HCT116 (cell line): ENCODE measurements around the gene PTPN23. TPM values are rescaled to one million over a fixed set of nuclear protein-coding genes. Genes with fewer than 3 reads are reported as not detected.

ENCODE experiments used
- ATAC-seq: fragments of 200-7000 bp; cut with Tn5 transposase; 2 replicates; pipeline ENCODE4 v1.9.1; 2020; ENCODE audit warnings: mild to moderate bottlenecking, moderate library complexity
- BruUV-seq: library from RNA; stranded (reverse); fragments of 400-500 nt; replicated peaks from 2 replicates; lab custom pipeline; 2021; lab: Mats Ljungman, UMichigan
- CTCF ChIA-PET: fragments of 300-600 bp; sonication (Branson Sonifier 250); formaldehyde crosslinking; loops from one replicate; lab custom pipeline; 2021; ENCODE audit warnings: antibody characterized with exemption; lab: Charles Lee
- POLR2A ChIA-PET: fragments of 300-600, 350-600 bp; sonication (Branson Sonifier 250); formaldehyde crosslinking; loops from one replicate; lab custom pipeline; 2021; ENCODE audit warnings: antibody characterized with exemption; lab: Charles Lee
- RAD21 ChIA-PET, 2 experiments: fragments of 300-600 bp; sonication (Branson Sonifier 250); formaldehyde crosslinking; loops; one replicate each; lab custom pipeline; 2023; ENCODE audit warnings: low total read pairs in 2 of 2; ENCODE audit not compliant: uncharacterized antibody in 2 of 2, unreplicated experiment in 2 of 2, low non-redundant PET in 1 of 2; lab: Charles Lee
- DNase-seq: peaks from one replicate; pipeline ENCODE4 v3.0.0-alpha.2; 2010; ENCODE audit warnings: low read depth, low spot score
- H2AFZ ChIP-seq: fragments of 200-600 bp; shearing (Covaris generic), sonication (generic); 2 replicates; pipeline ENCODE4 v1.6.1; 2017; ENCODE audit warnings: low read depth, mixed run types, mixed read lengths, antibody characterized with exemption, low read length; ENCODE audit not compliant: poor library complexity, severe bottlenecking
- H3K27ac ChIP-seq: 2 replicates; pipeline ENCODE4 v1.5.1; 2012; ENCODE audit warnings: low read depth, low read length
- H3K27me3 ChIP-seq: fragments of 200-600 bp; sonication (generic); 2 replicates; pipeline ENCODE4 v1.6.1; 2016; ENCODE audit warnings: mixed run types, low read length, mixed read lengths; ENCODE audit not compliant: insufficient read depth
- H3K36me3 ChIP-seq, 2 experiments: fragments of 200-500 bp in 1 of 2; fragments of 200-600 bp in 1 of 2; sonication (Bioruptor generic) in 1 of 2; sonication (generic) in 1 of 2; 2 replicates each; pipeline versions ENCODE4 v1.5.1 to v1.6.1; 2014 to 2016; ENCODE audit warnings: low read length in 2 of 2, inconsistent platforms in 1 of 2, mixed read lengths in 1 of 2, mixed run types in 1 of 2; ENCODE audit not compliant: insufficient read depth in 2 of 2, control insufficient read depth in 1 of 2
- H3K4me1 ChIP-seq, 2 experiments: fragments of 200-600 bp in 1 of 2; sonication (generic) in 1 of 2; 2 replicates each; pipeline versions ENCODE4 v1.5.1 to v1.6.1; 2012 to 2017; ENCODE audit warnings: low read length in 2 of 2, inconsistent platforms in 1 of 2, mild to moderate bottlenecking in 1 of 2, mixed read lengths in 1 of 2, mixed run types in 1 of 2, moderate library complexity in 1 of 2; ENCODE audit not compliant: insufficient read depth in 2 of 2, control insufficient read depth in 1 of 2
- H3K4me2 ChIP-seq: fragments of 200-600 bp; sonication (generic); 2 replicates; pipeline ENCODE4 v1.6.1; 2017; ENCODE audit warnings: mixed run types, low read length, mixed read lengths
- H3K4me3 ChIP-seq, 2 experiments: fragments of 200-600 bp in 1 of 2; sonication (generic) in 1 of 2; replicated peaks in 1 of 2; 2 replicates each; pipeline ENCODE4 v1.5.1; 2011 to 2016; ENCODE audit warnings: low read length in 2 of 2, control low read depth in 1 of 2, low read depth in 1 of 2, mild to moderate bottlenecking in 1 of 2, mixed read lengths in 1 of 2, mixed run types in 1 of 2
- H3K79me2 ChIP-seq: fragments of 200-600 bp; sonication (generic); 2 replicates; pipeline ENCODE4 v1.6.1; 2017; ENCODE audit warnings: mild to moderate bottlenecking, mixed run types, low read length, moderate library complexity, mixed read lengths; ENCODE audit not compliant: insufficient read depth
- H3K9ac ChIP-seq: fragments of 200-600 bp; sonication (generic); 2 replicates; pipeline ENCODE4 v1.6.1; 2016; ENCODE audit warnings: low read length, mixed read lengths
- H3K9me2 ChIP-seq: fragments of 200-600 bp; sonication (generic), shearing (Covaris generic); 2 replicates; pipeline ENCODE4 v1.6.1; 2017; ENCODE audit warnings: mixed run types, mild to moderate bottlenecking, moderate library complexity; ENCODE audit not compliant: insufficient read depth
- H3K9me3 ChIP-seq, 2 experiments: fragments of 200-500 bp in 1 of 2; fragments of 200-600 bp in 1 of 2; sonication (Bioruptor generic) in 1 of 2; sonication (generic) in 1 of 2; 2 replicates each; pipeline ENCODE4 v1.6.1; 2014 to 2017; ENCODE audit warnings: low read length in 2 of 2, mixed read lengths in 2 of 2, inconsistent platforms in 1 of 2, low read depth in 1 of 2, mild to moderate bottlenecking in 1 of 2, mixed run types in 1 of 2, moderate library complexity in 1 of 2; ENCODE audit not compliant: control insufficient read depth in 1 of 2, insufficient read depth in 1 of 2
- H4K20me1 ChIP-seq: fragments of 200-600 bp; sonication (generic), shearing (Covaris generic); 2 replicates; pipeline ENCODE4 v1.6.1; 2017; ENCODE audit warnings: mixed run types, mild to moderate bottlenecking, moderate library complexity; ENCODE audit not compliant: insufficient read depth
- EGR1 ChIP-seq: IDR thresholded peaks from 2 replicates; pipeline ENCODE4 v1.6.1; 2012; ENCODE audit warnings: low read depth
- ELF1 ChIP-seq: IDR thresholded peaks from 2 replicates; pipeline ENCODE4 v1.6.1; 2012; ENCODE audit warnings: low read depth, borderline replicate concordance
- FOSL1 ChIP-seq: IDR thresholded peaks from 2 replicates; pipeline ENCODE4 v1.6.1; 2012; ENCODE audit warnings: low read depth
- JUND ChIP-seq: IDR thresholded peaks from 2 replicates; pipeline ENCODE4 v1.6.1; 2012
- POLR2A ChIP-seq: IDR thresholded peaks from 2 replicates; pipeline ENCODE4 v1.7.0; 2011; ENCODE audit warnings: borderline replicate concordance; ENCODE audit not compliant: insufficient read depth, insufficient read length; ENCODE audit errors: extremely low read depth
- POLR2AphosphoS5 ChIP-seq: IDR thresholded peaks from 2 replicates; pipeline ENCODE4 v1.6.1; 2011; ENCODE audit warnings: mild to moderate bottlenecking, low read depth, low read length, moderate library complexity
- RAD21 ChIP-seq: IDR thresholded peaks from 2 replicates; pipeline ENCODE4 v1.6.1; 2012; ENCODE audit warnings: low read depth, mild to moderate bottlenecking
- REST ChIP-seq: IDR thresholded peaks from 2 replicates; pipeline ENCODE4 v1.6.1; 2012; ENCODE audit warnings: low read depth
- SIN3A ChIP-seq: IDR thresholded peaks from 2 replicates; pipeline ENCODE4 v1.6.1; 2012; ENCODE audit warnings: low read depth
- SP1 ChIP-seq: IDR thresholded peaks from 2 replicates; pipeline ENCODE4 v1.6.1; 2012; ENCODE audit warnings: low read depth
- SRF ChIP-seq: IDR thresholded peaks from 2 replicates; pipeline ENCODE4 v1.6.1; 2012; ENCODE audit warnings: low read depth
- YY1 ChIP-seq: IDR thresholded peaks from 2 replicates; pipeline ENCODE4 v1.6.1; 2011; ENCODE audit warnings: low read length, low read depth, moderate library complexity, mild to moderate bottlenecking; ENCODE audit not compliant: insufficient replicate concordance; ENCODE audit errors: extremely low read depth
- ZBTB33 ChIP-seq: IDR thresholded peaks from 2 replicates; pipeline ENCODE4 v1.6.1; 2011; ENCODE audit warnings: mild to moderate bottlenecking, low read length, moderate library complexity; ENCODE audit not compliant: insufficient replicate concordance; ENCODE audit errors: extremely low read depth
- ZFX ChIP-seq: fragments of 450-650 bp; IDR thresholded peaks from 2 replicates; pipeline ENCODE4 v1.6.1; 2017
- ZNF274 ChIP-seq: fragments of 200-500 bp; sonication (Bioruptor generic); IDR thresholded peaks from 2 replicates; pipeline ENCODE4 v1.6.1; 2014; ENCODE audit warnings: mild to moderate bottlenecking, low read depth, low read length, inconsistent platforms
- intact Hi-C: fragments of 100-400 bp; cut with micrococcal nuclease; formaldehyde crosslinking; loops from 2 replicates; pipeline ENCODE4 v1.10.0; 2022
- total RNA-seq: library from RNA; stranded (reverse); gene quantifications from one replicate; pipeline ENCODE4 v1.2.1, GENCODE V29; 2021; ENCODE audit not compliant: unreplicated experiment

PTPN23 gene
- total RNA-seq, 1 experiment from 2014 or later, result 56.5 TPM

GRCh38 chr3:47419083-47420043 is 38.5 kb downstream of the PTPN23 start:
- Histone ChIP-seq H4K20me1 (no peaks in the 10 kb centered on the region), H3K4me3 (no peak overlapping the region), H3K79me2 (no peaks in the 10 kb centered on the region), H3K9me3 (no peaks in the 10 kb centered on the region), H3K36me3 (peaks cover 6 to 21% of the 10 kb centered on the region in 2 experiments; a peak in 2 of 4 replicates), H3K9ac (no peak overlapping the region), H3K9me2 (no peaks in the 10 kb centered on the region), H3K27me3 (no peaks in the 10 kb centered on the region), H3K27ac (no peak overlapping the region), H3K4me1 (peaks cover 5 to 17% of the 10 kb centered on the region in 2 experiments; a peak in 2 of 4 replicates), H3K4me2 (no peak overlapping the region), H2AFZ (no peak overlapping the region)
- no TSS peak for BruUV-seq
- DNase-seq (no peak), ATAC-seq (no peak)
- ChIA-PET RAD21 (no interaction called here), POLR2A (no interaction called here), CTCF (no interaction called here)
- no peak for TF ChIP-seq POLR2A
- no peak for TF ChIP-seq EGR1
- no peak for TF ChIP-seq ZBTB33
- TF ChIP-seq FOSL1, result no peak
- TF ChIP-seq SRF, result no peak
- no peak for TF ChIP-seq POLR2AphosphoS5
- no peak for TF ChIP-seq ZFX
- TF ChIP-seq YY1, result no peak
- TF ChIP-seq JUND, result no peak
- no peak for TF ChIP-seq ELF1
- no peak for TF ChIP-seq REST
- TF ChIP-seq ZNF274, result no peak
- TF ChIP-seq SIN3A, result no peak
- TF ChIP-seq SP1, result no peak
- no peak for TF ChIP-seq RAD21
- intact Hi-C loops, result loop anchor here (2.0 to 5.0 kb wide), 2 partner anchors 368 to 731 kb away; no protein-coding TSS in a partner anchor
